ENCODE results near the gene MAML2. TPM values are rescaled to one million over a fixed set of nuclear protein-coding genes. Genes with fewer than 3 reads are reported as not detected.
A peak's percentile ranks its signal among the peaks of the same experiment; 100 is the strongest.

Gene MAML2
- total RNA-seq, 4 donors from 2014 or later: 34.2 to 49.8 (median 44.4) TPM

GRCh38 chr11:96259134-96259830, 83.7 kb downstream of the MAML2 start:
- DNase-seq (ENCODE audit: low spot score) (no peak), ATAC-seq (ENCODE audit: low FRiP score) (peak; percentile 39)
- no peak for TF ChIP-seq CTCF (IDR thresholded peaks at IDR 0.05)

GRCh38 chr11:96257972-96258934, 84.7 kb downstream of the MAML2 start:
- no peak for ATAC-seq (ENCODE audit: low FRiP score)
- DNase-seq (ENCODE audit: low spot score): no peak
- no peak for TF ChIP-seq CTCF (IDR thresholded peaks at IDR 0.05)

- TF ChIP-seq CTCF (IDR thresholded peaks at IDR 0.05): no peak
- ATAC-seq (ENCODE audit: low FRiP score) (no peak), DNase-seq (ENCODE audit: low spot score) (no peak)
Observed at GRCh38 chr11:96257036-96257435, 86.0 kb downstream of the MAML2 start.

GRCh38 chr11:96256215-96257011, 86.6 kb downstream of the MAML2 start:
- no peak for ATAC-seq (ENCODE audit: low FRiP score)
- no peak for TF ChIP-seq CTCF (IDR thresholded peaks at IDR 0.05)
- no peak for DNase-seq (ENCODE audit: low spot score)

- ATAC-seq (ENCODE audit: low FRiP score): no peak
- DNase-seq (ENCODE audit: low spot score): no peak
- TF ChIP-seq CTCF (IDR thresholded peaks at IDR 0.05): no peak
Observed at GRCh38 chr11:96254854-96255253, 88.1 kb downstream of the MAML2 start.

GRCh38 chr11:96254087-96254486, 88.9 kb downstream of the MAML2 start:
- DNase-seq (ENCODE audit: low spot score) (no peak), ATAC-seq (ENCODE audit: low FRiP score) (no peak)
- TF ChIP-seq CTCF (IDR thresholded peaks at IDR 0.05): no peak

Data from omental fat pad (tissue), 4 donors.